Suprapubic skin (tissue), 4 donors: ENCODE measurements around the gene CLCNKA.

Experiments
- POLR2A ChIP-seq, 2 donors: fragments of 450-650 bp; IDR thresholded peaks; one replicate each; pipeline ENCODE4 v1.6.1; 2017; ENCODE audit warnings: antibody characterized with exemption in 2 of 2, mild to moderate bottlenecking in 2 of 2, moderate library complexity in 2 of 2
- POLR2AphosphoS5 ChIP-seq, 3 donors: sonication (generic); formaldehyde crosslinking; IDR thresholded peaks; one replicate each; pipeline ENCODE4 v1.6.1; 2017; ENCODE audit warnings: antibody characterized with exemption in 3 of 3
- TF ChIP-seq, protein P1 (sequence below), 2 donors: fragments of 200-600 bp in 1 of 2; fragments of 450-650 bp in 1 of 2; sonication (generic) in 1 of 2; IDR thresholded peaks; one replicate each; pipeline ENCODE4 v1.5.1; 2016 to 2019; ENCODE audit warnings: antibody characterized with exemption in 2 of 2, mild to moderate bottlenecking in 1 of 2, moderate library complexity in 1 of 2

DNA sequence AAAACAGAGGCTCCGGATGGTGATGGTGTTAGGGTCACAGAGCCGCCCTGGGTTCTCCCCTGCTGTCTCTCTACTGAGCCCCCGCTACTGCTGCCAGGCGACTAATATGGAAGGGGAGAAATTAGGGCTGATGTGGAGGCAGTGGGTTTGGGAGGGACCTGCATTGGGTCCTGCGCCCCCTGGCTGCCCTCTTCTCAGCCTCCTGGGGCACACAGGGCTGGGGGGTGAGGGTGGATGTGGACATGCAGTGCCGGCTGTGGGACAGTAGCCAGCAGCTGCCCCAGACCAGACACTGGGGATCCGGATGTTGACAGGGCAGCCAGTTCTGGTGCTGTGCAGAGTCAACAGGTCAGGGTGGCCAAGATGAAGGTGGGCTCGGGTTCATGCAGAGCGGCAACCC lies 20.3 kb downstream of the CLCNKA start:
- TF ChIP-seq, protein P1, sequence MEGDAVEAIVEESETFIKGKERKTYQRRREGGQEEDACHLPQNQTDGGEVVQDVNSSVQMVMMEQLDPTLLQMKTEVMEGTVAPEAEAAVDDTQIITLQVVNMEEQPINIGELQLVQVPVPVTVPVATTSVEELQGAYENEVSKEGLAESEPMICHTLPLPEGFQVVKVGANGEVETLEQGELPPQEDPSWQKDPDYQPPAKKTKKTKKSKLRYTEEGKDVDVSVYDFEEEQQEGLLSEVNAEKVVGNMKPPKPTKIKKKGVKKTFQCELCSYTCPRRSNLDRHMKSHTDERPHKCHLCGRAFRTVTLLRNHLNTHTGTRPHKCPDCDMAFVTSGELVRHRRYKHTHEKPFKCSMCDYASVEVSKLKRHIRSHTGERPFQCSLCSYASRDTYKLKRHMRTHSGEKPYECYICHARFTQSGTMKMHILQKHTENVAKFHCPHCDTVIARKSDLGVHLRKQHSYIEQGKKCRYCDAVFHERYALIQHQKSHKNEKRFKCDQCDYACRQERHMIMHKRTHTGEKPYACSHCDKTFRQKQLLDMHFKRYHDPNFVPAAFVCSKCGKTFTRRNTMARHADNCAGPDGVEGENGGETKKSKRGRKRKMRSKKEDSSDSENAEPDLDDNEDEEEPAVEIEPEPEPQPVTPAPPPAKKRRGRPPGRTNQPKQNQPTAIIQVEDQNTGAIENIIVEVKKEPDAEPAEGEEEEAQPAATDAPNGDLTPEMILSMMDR (IDR thresholded peaks at IDR 0.05): no peak
- TF ChIP-seq POLR2AphosphoS5 (IDR thresholded peaks at IDR 0.05) (no peak), POLR2A (IDR thresholded peaks at IDR 0.05) (no peak)
